OCI-LY3 (cell line): ENCODE measurements around the gene CHAC1.

Experiments
- CTCF ChIP-seq: fragments of 200-600, 300-600 bp; sonication (generic); IDR thresholded peaks from 2 replicates; pipeline ENCODE4 v1.5.1; 2014; ENCODE audit warnings: antibody characterized with exemption, low read length, low read depth
- EZH2phosphoT487 ChIP-seq: fragments of 200-600 bp; shearing (Covaris generic); IDR thresholded peaks from 2 replicates; pipeline ENCODE4 v1.6.1; 2018; ENCODE audit warnings: antibody characterized with exemption, mixed run types, low read depth

GRCh38 chr15:40960151-40960885 lies 7.0 kb downstream of the CHAC1 start:
- no peak for TF ChIP-seq CTCF
- TF ChIP-seq EZH2phosphoT487, result no peak
